ENCODE results near the gene CEP57L1.

- no peak for TF ChIP-seq POLR2A (IDR thresholded peaks at IDR 0.05)
- no peak for TF ChIP-seq CTCF (IDR thresholded peaks at IDR 0.05)
These were observed 43.2 kb upstream of the CEP57L1 start for GRCh38 chr6:109052018-109052651.

All from body of pancreas (tissue), 4 donors.